HepG2 (cell line): ENCODE results near the gene CLCA2. TPM values are rescaled to one million over a fixed set of nuclear protein-coding genes. Genes with fewer than 3 reads are reported as not detected.

ENCODE experiments used
- ATAC-seq: fragments of 200-7000 bp; cut with Tn5 transposase; 3 replicates; pipeline ENCODE4 v1.9.1; 2020; ENCODE audit warnings: mild to moderate bottlenecking, moderate library complexity
- BruUV-seq: library from RNA; stranded (reverse); fragments of 400-500 nt; replicated peaks from 2 replicates; lab custom pipeline; 2021; lab: Mats Ljungman, UMichigan
- CTCF ChIA-PET: fragments of 300-600 bp; formaldehyde crosslinking; extraction: SDS; loops from one replicate; lab custom pipeline; 2021; ENCODE audit warnings: low total read pairs, inconsistent platforms, low intra/inter-chr PET ratio; lab: Yijun Ruan, JAX
- POLR2A ChIA-PET: fragments of 350-600 bp; sonication (Branson Sonifier 250); formaldehyde crosslinking; loops from one replicate; lab custom pipeline; 2020; ENCODE audit warnings: antibody characterized with exemption, inconsistent platforms; lab: Yijun Ruan, JAX
- DNase-seq: peaks from one replicate; pipeline ENCODE4 v3.0.0-alpha.2; 2015; ENCODE audit warnings: low spot score
- FAIRE-seq: peaks from 3 replicates; lab custom pipeline; 2011; peaks lifted over from hg19 to GRCh38; lab: Jason Lieb, UNC
- H2AFZ ChIP-seq: one replicate; pipeline ENCODE4 v1.6.1; 2011; ENCODE audit warnings: low read length, inconsistent platforms
- H3K27ac ChIP-seq: fragments of 300-600 bp; 3 replicates; pipeline ENCODE4 v1.8.0; 2011; ENCODE audit warnings: mixed run types, mild to moderate bottlenecking, mixed read lengths, low read length, inconsistent platforms; ENCODE audit not compliant: insufficient read depth; ENCODE audit errors: extremely low read length
- H3K27me3 ChIP-seq, 2 experiments: fragments of 200-600 bp in 1 of 2; 2 replicates in 1 of 2; 3 replicates in 1 of 2; pipeline versions ENCODE4 v1.6.0 to v1.8.0; 2011; ENCODE audit warnings: low read length in 2 of 2, mild to moderate bottlenecking in 2 of 2, moderate library complexity in 2 of 2, inconsistent platforms in 1 of 2; ENCODE audit not compliant: insufficient read depth in 2 of 2, control insufficient read depth in 1 of 2
- H3K36me3 ChIP-seq, 2 experiments: fragments of 200-600 bp in 1 of 2; replicated peaks in 1 of 2; 2 replicates in 1 of 2; 3 replicates in 1 of 2; pipeline versions ENCODE4 v1.5.1 to v1.8.0; 2011; ENCODE audit warnings: low read length in 2 of 2, inconsistent platforms in 1 of 2; ENCODE audit not compliant: insufficient read depth in 2 of 2, control insufficient read depth in 1 of 2
- H3K4me1 ChIP-seq: 2 replicates; pipeline ENCODE4 v1.5.1; 2012; ENCODE audit warnings: low read length, inconsistent platforms; ENCODE audit not compliant: insufficient read depth
- H3K4me2 ChIP-seq: 2 replicates; pipeline ENCODE4 v1.6.0; 2011; ENCODE audit warnings: low read depth, low read length, inconsistent platforms
- H3K4me3 ChIP-seq, 3 experiments: fragments of 200-600 bp in 1 of 3; sonication (generic), shearing (Covaris generic) in 1 of 3; replicated peaks in 1 of 3; 2 replicates each; pipeline ENCODE4 v1.5.1; 2011 to 2016; ENCODE audit warnings: low read length in 3 of 3, inconsistent platforms in 2 of 3, low read depth in 2 of 3, mild to moderate bottlenecking in 2 of 3, control low read depth in 1 of 3, mixed read lengths in 1 of 3; ENCODE audit not compliant: insufficient read depth in 1 of 3
- H3K79me2 ChIP-seq: one replicate; pipeline ENCODE4 v1.6.1; 2011; ENCODE audit warnings: low read length, inconsistent platforms; ENCODE audit not compliant: insufficient read depth
- H3K9ac ChIP-seq: 2 replicates; pipeline ENCODE4 v1.6.0; 2011; ENCODE audit warnings: mild to moderate bottlenecking, low read depth, low read length, inconsistent platforms; ENCODE audit not compliant: insufficient read depth
- H3K9me3 ChIP-seq: 2 replicates; pipeline ENCODE4 v1.5.1; 2012; ENCODE audit warnings: mild to moderate bottlenecking, low read length
- H4K20me1 ChIP-seq: 2 replicates; pipeline ENCODE4 v1.6.0; 2011; ENCODE audit warnings: inconsistent platforms, mild to moderate bottlenecking, low read length, moderate library complexity; ENCODE audit not compliant: insufficient read depth
- AKAP8 ChIP-seq: sonication (generic); formaldehyde crosslinking; IDR thresholded peaks from 2 replicates; pipeline ENCODE4 v1.5.1; 2020; ENCODE audit warnings: mild to moderate bottlenecking, missing genetic modification reagents
- ARID4A ChIP-seq: sonication (generic); formaldehyde crosslinking; IDR thresholded peaks from 2 replicates; pipeline ENCODE4 v1.5.0; 2020; ENCODE audit warnings: mild to moderate bottlenecking, missing genetic modification reagents, borderline replicate concordance
- EED ChIP-seq: sonication (generic); formaldehyde crosslinking; IDR thresholded peaks from 2 replicates; pipeline ENCODE4 v1.5.0; 2020; ENCODE audit warnings: mild to moderate bottlenecking, missing genetic modification reagents
- HNF1A ChIP-seq, 2 experiments: sonication (generic) in 1 of 2; formaldehyde crosslinking in 1 of 2; IDR thresholded peaks; 2 replicates each; pipeline versions ENCODE4 v1.4.0 to v1.6.1; 2016 to 2020; ENCODE audit warnings: borderline replicate concordance in 1 of 2, low read depth in 1 of 2, mild to moderate bottlenecking in 1 of 2, missing genetic modification reagents in 1 of 2
- MYNN ChIP-seq: sonication (generic); formaldehyde crosslinking; IDR thresholded peaks from 2 replicates; pipeline ENCODE4 v1.4.0; 2020; ENCODE audit warnings: mild to moderate bottlenecking, low read depth, missing genetic modification reagents
- NFE2 ChIP-seq: sonication (generic); formaldehyde crosslinking; IDR thresholded peaks from 2 replicates; pipeline ENCODE4 v1.4.0; 2020; ENCODE audit warnings: missing genetic modification reagents
- NFYB ChIP-seq: sonication (generic); formaldehyde crosslinking; IDR thresholded peaks from 2 replicates; pipeline ENCODE4 v1.4.0; 2020; ENCODE audit warnings: missing genetic modification reagents
- POLR2AphosphoS2 ChIP-seq: IDR thresholded peaks from 2 replicates; pipeline ENCODE4 v1.6.1; 2011; ENCODE audit warnings: low read depth, low read length, improper control_type of control experiment
- THYN1 ChIP-seq: sonication (generic); formaldehyde crosslinking; IDR thresholded peaks from 2 replicates; pipeline ENCODE4 v1.8.1; 2023; ENCODE audit warnings: low read depth, mild to moderate bottlenecking, moderate library complexity, missing genetic modification reagents, borderline replicate concordance
- ZFP1 ChIP-seq: IDR thresholded peaks from 2 replicates; pipeline ENCODE4 v1.6.1; 2016
- ZNF430 ChIP-seq: sonication (generic); formaldehyde crosslinking; IDR thresholded peaks from 2 replicates; pipeline ENCODE4 v1.9.0; 2021; ENCODE audit warnings: mild to moderate bottlenecking, missing genetic modification reagents
- ZNF556 ChIP-seq: sonication (generic); formaldehyde crosslinking; IDR thresholded peaks from 2 replicates; pipeline ENCODE4 v1.4.0; 2020; ENCODE audit warnings: mild to moderate bottlenecking, missing genetic modification reagents, borderline replicate concordance
- ZNF557 ChIP-seq: sonication (generic); formaldehyde crosslinking; IDR thresholded peaks from 2 replicates; pipeline ENCODE4 v1.4.0; 2020; ENCODE audit warnings: missing genetic modification reagents
- ZNF883 ChIP-seq: sonication (generic); formaldehyde crosslinking; IDR thresholded peaks from 2 replicates; pipeline ENCODE4 v1.5.1; 2020; ENCODE audit warnings: mild to moderate bottlenecking, missing genetic modification reagents; ENCODE audit errors: not compliant biosample characterization
- WGBS: methylation state at CpG from one replicate; pipeline ENCODE4 v1.1.6; 2017; ENCODE audit warnings: low lambda C conversion rate; 5-methylcytosine and 5-hydroxymethylcytosine counted together
- in situ Hi-C: cut with HindIII; loops from 2 replicates; pipeline ENCODE4 v1.10.0; 2017; ENCODE audit warnings: low pct_unique_long_range_greater_than_20kb; ENCODE audit not compliant: extremely low pct_ligation_motif_present
- intact Hi-C: fragments of 100-400 bp; cut with micrococcal nuclease; formaldehyde crosslinking; loops from one replicate; pipeline ENCODE4 v1.10.0; 2022; ENCODE audit not compliant: unreplicated experiment
- polyA plus RNA-seq, 8 experiments: library from polyadenylated mRNA; depleted of rRNA in 3 of 8; stranded (reverse) in 7 of 8; unstranded in 1 of 8; fragments of >200 nt; fragmentation: Illumina TruSeq in 4 of 8; extraction: Trizol in 4 of 8; gene quantifications; 2 replicates each; pipeline versions ENCODE4 v1.2.1 to v1.2.3, GENCODE V29; 2011 to 2016; ENCODE audit warnings: low read depth in 4 of 8, missing spikeins in 1 of 8, mixed read lengths in 1 of 8; ENCODE audit not compliant: insufficient read depth in 1 of 8
- total RNA-seq, 5 experiments: library from RNA; depleted of rRNA; stranded (reverse); fragments of >200 nt; fragmentation: Illumina TruSeq; extraction: Trizol; gene quantifications; 2 replicates each; pipeline ENCODE4 v1.2.3, GENCODE V29; 2016; ENCODE audit warnings: low read depth in 1 of 5

CLCA2 gene
- total and polyA plus RNA-seq, 2 of the 13 experiments (the other 11 are each of a cell fraction or from before 2014, with no cell fraction given): not detected

- TF ChIP-seq ARID4A (CRISPR knock-in tag): no peak
- TF ChIP-seq MYNN (CRISPR knock-in tag): no peak
Measured at GRCh38 chr1:86504895-86505563, 81.1 kb downstream of the CLCA2 start (continued).

GRCh38 chr1:86505564-86505902 lies 81.6 kb downstream of the CLCA2 start:
- ChIA-PET POLR2A (no interaction called here), CTCF (no interaction called here)
- in situ Hi-C loops (loop anchor here (10.0 to 25.0 kb wide), 2 partner anchors 121 to 182 kb away; no protein-coding TSS in a partner anchor), intact Hi-C loops (loop anchor here (10.0 kb wide), 1 partner anchor 459 kb away; no protein-coding TSS in a partner anchor)
- 0 out of 2 replicates have a peak, but pooled peaks cover 6% of the 10 kb centered on the region for H3K4me1 ChIP-seq
- H3K4me2 ChIP-seq: no peak overlapping the region
- H3K9me3 ChIP-seq: no peaks in the 10 kb centered on the region
- no peak overlapping the region for H2AFZ ChIP-seq
- H3K27ac ChIP-seq: no peak overlapping the region
- H3K79me2 ChIP-seq: no peaks in the 10 kb centered on the region
- DNase-seq (no peak), FAIRE-seq (no peak), ATAC-seq (no peak)
- no peaks in the 10 kb centered on the region for H4K20me1 ChIP-seq
- no peak overlapping the region for H3K4me3 ChIP-seq
- no peak for TF ChIP-seq ZNF430 (CRISPR knock-in tag)
- no peak for TF ChIP-seq ZNF557 (CRISPR knock-in tag)
- no peak for TF ChIP-seq NFYB (CRISPR knock-in tag)
- no peak for TF ChIP-seq ZNF556
- no peak for TF ChIP-seq EED (CRISPR knock-in tag)
- no peak for TF ChIP-seq POLR2AphosphoS2
- no peak for TF ChIP-seq ZNF883 (CRISPR knock-in tag)
- TF ChIP-seq NFE2 (CRISPR knock-in tag): no peak
- no peak for TF ChIP-seq ZFP1 (CRISPR knock-in tag)
- TF ChIP-seq THYN1 (CRISPR knock-in tag): no peak
- TF ChIP-seq AKAP8 (CRISPR knock-in tag): no peak
- TF ChIP-seq HNF1A (IDR thresholded peaks at IDR 0.05; ENCODE audit: low read depth): no peak
- TF ChIP-seq HNF1A (CRISPR knock-in tag; IDR thresholded peaks at IDR 0.05; ENCODE audit: borderline replicate concordance): no peak
- no TSS peak for BruUV-seq
- 0% methylated on average over 4 of the region's 4 CpGs for WGBS
- H3K36me3 ChIP-seq: no peaks in the 10 kb centered on the region
- no peak overlapping the region for H3K9ac ChIP-seq
- peaks cover 5 to 34% of the 10 kb centered on the region in 2 experiments; a peak in 4 of 5 replicates for H3K27me3 ChIP-seq
